GM12878 (cell line): Measurements from ENCODE around the gene DTD1. TPM values are rescaled to one million over a fixed set of nuclear protein-coding genes. Genes with fewer than 3 reads are reported as not detected.

Experiments used
- ATAC-seq: fragments of 200-7000 bp; cut with Tn5 transposase; 3 replicates; pipeline ENCODE4 v1.9.1; 2020; ENCODE audit warnings: mild to moderate bottlenecking, moderate library complexity
- BruUV-seq: library from RNA; stranded (reverse); fragments of 400-500 nt; replicated peaks from 2 replicates; lab custom pipeline; 2021; lab: Mats Ljungman, UMichigan
- CTCF ChIA-PET: fragments of 300-600 bp; sonication (Branson Sonifier 250); formaldehyde crosslinking; extraction: SDS; loops from one replicate; lab custom pipeline; 2021; ENCODE audit warnings: inconsistent platforms; lab: Yijun Ruan, JAX
- POLR2A ChIA-PET: fragments of 350-600 bp; formaldehyde crosslinking; extraction: SDS; loops from one replicate; lab custom pipeline; 2021; ENCODE audit warnings: inconsistent platforms; lab: Charles Lee
- RAD21 ChIA-PET: fragments of 300-600 bp; sonication (Branson Sonifier 250); formaldehyde crosslinking; loops from one replicate; lab custom pipeline; 2023; ENCODE audit warnings: antibody characterized with exemption; ENCODE audit not compliant: unreplicated experiment; lab: Charles Lee
- SMC1A ChIA-PET: fragments of 300-600 bp; sonication (Branson Sonifier 250); formaldehyde crosslinking; loops from one replicate; lab custom pipeline; 2023; ENCODE audit not compliant: unreplicated experiment, uncharacterized antibody; lab: Charles Lee
- DNase-seq: peaks from one replicate; pipeline ENCODE4 v3.0.0-alpha.2; 2011; ENCODE audit warnings: low read depth, low spot score
- FAIRE-seq: peaks from 3 replicates; lab custom pipeline; 2011; peaks lifted over from hg19 to GRCh38; lab: Jason Lieb, UNC
- H2AFZ ChIP-seq: 2 replicates; pipeline ENCODE4 v1.6.0; 2011; ENCODE audit warnings: low read depth, low read length, control low read depth; ENCODE audit not compliant: control insufficient read depth
- H3K27ac ChIP-seq: 2 replicates; pipeline ENCODE4 v1.5.1; 2011; ENCODE audit warnings: control low read depth; ENCODE audit not compliant: control insufficient read depth, insufficient read depth
- H3K27me3 ChIP-seq, 2 experiments: replicated peaks in 1 of 2; 2 replicates each; pipeline versions ENCODE4 v1.6.0 to v1.6.1; 2011; ENCODE audit warnings: low read length in 1 of 2; ENCODE audit not compliant: control insufficient read depth in 2 of 2, insufficient read depth in 2 of 2
- H3K36me3 ChIP-seq, 2 experiments: 2 replicates each; pipeline ENCODE4 v1.5.1; 2011; ENCODE audit warnings: low read length in 1 of 2; ENCODE audit not compliant: control insufficient read depth in 2 of 2, insufficient read depth in 2 of 2
- H3K4me1 ChIP-seq: 2 replicates; pipeline ENCODE4 v1.6.1; 2011; ENCODE audit warnings: mild to moderate bottlenecking, low read length, moderate library complexity, mixed read lengths; ENCODE audit not compliant: control insufficient read depth, insufficient read depth
- H3K4me2 ChIP-seq: 2 replicates; pipeline ENCODE4 v1.6.0; 2011; ENCODE audit warnings: control low read depth; ENCODE audit not compliant: control insufficient read depth, insufficient read depth
- H3K4me3 ChIP-seq: fragments of 200-600 bp; sonication (generic); 2 replicates; pipeline ENCODE4 v1.5.1; 2016
- H3K79me2 ChIP-seq: 2 replicates; pipeline ENCODE4 v1.6.0; 2011; ENCODE audit warnings: low read length; ENCODE audit not compliant: control insufficient read depth, insufficient read depth
- H3K9ac ChIP-seq: 2 replicates; pipeline ENCODE4 v1.8.0; 2011; ENCODE audit warnings: low read length, control low read depth, mixed read lengths; ENCODE audit not compliant: control insufficient read depth, insufficient read depth
- H3K9me3 ChIP-seq: replicated peaks from 3 replicates; pipeline ENCODE4 v1.5.1; 2011; ENCODE audit warnings: mild to moderate bottlenecking, low read length; ENCODE audit not compliant: control insufficient read depth, insufficient read depth
- H4K20me1 ChIP-seq: 2 replicates; pipeline ENCODE4 v1.6.0; 2011; ENCODE audit not compliant: control insufficient read depth, insufficient read depth
- CBFB ChIP-seq: IDR thresholded peaks from 2 replicates; pipeline ENCODE4 v1.6.1; 2016; ENCODE audit warnings: antibody characterized with exemption, low read depth
- CEBPB ChIP-seq, 2 experiments: fragments of 150-350 bp in 1 of 2; IDR thresholded peaks; 2 replicates each; pipeline ENCODE4 v1.6.1; 2012 to 2014; ENCODE audit warnings: low read depth in 2 of 2, low read length in 2 of 2, borderline replicate concordance in 1 of 2, inconsistent platforms in 1 of 2
- EP300 ChIP-seq, 2 experiments: fragments of 150-350 bp in 1 of 2; IDR thresholded peaks; 2 replicates each; pipeline ENCODE4 v1.6.1; 2011 to 2012; ENCODE audit warnings: low read depth in 2 of 2, low read length in 2 of 2, borderline replicate concordance in 1 of 2, improper control_type of control experiment in 1 of 2, inconsistent platforms in 1 of 2; ENCODE audit not compliant: control insufficient read depth in 1 of 2
- FOXK2 ChIP-seq: fragments of 450-650 bp; IDR thresholded peaks from 2 replicates; pipeline ENCODE4 v1.6.1; 2017; ENCODE audit warnings: mild to moderate bottlenecking, moderate library complexity
- HDGF ChIP-seq: fragments of 450-650 bp; IDR thresholded peaks from 2 replicates; pipeline ENCODE4 v1.6.1; 2016; ENCODE audit warnings: antibody characterized with exemption
- IKZF2 ChIP-seq, 2 experiments: fragments of 450-650 bp; IDR thresholded peaks; 2 replicates each; pipeline ENCODE4 v1.6.1; 2017; ENCODE audit warnings: mild to moderate bottlenecking in 2 of 2, moderate library complexity in 2 of 2
- JUND ChIP-seq: IDR thresholded peaks from 2 replicates; pipeline ENCODE4 v1.6.1; 2012; ENCODE audit warnings: low read depth, mild to moderate bottlenecking, low read length, improper control_type of control experiment, moderate library complexity
- POLR2AphosphoS2 ChIP-seq: IDR thresholded peaks from 2 replicates; pipeline ENCODE4 v1.6.1; 2011; ENCODE audit warnings: low read depth, mild to moderate bottlenecking, low read length, improper control_type of control experiment, moderate library complexity
- RBBP5 ChIP-seq: fragments of 200-600 bp; sonication (generic); conservative IDR thresholded peaks from 2 replicates; pipeline ENCODE4 v1.6.1; 2016
- SP1 ChIP-seq: IDR thresholded peaks from one replicate; pipeline ENCODE4 v1.6.1; 2011; ENCODE audit warnings: low read depth, low read length
- SPI1 ChIP-seq: IDR thresholded peaks from 2 replicates; pipeline ENCODE4 v1.6.1; 2011; ENCODE audit warnings: low read depth, mild to moderate bottlenecking, low read length, moderate library complexity, borderline replicate concordance; ENCODE audit not compliant: insufficient read depth
- WGBS: methylation state at CpG from one replicate; pipeline ENCODE4 v1.1.6; 2016; ENCODE audit warnings: low lambda C conversion rate; ENCODE audit not compliant: insufficient replicate concordance, insufficient coverage; ENCODE audit errors: missing lambda C conversion rate; 5-methylcytosine and 5-hydroxymethylcytosine counted together
- in situ Hi-C: fragments of 300-500 bp; cut with MboI; formaldehyde crosslinking; loops from 9 replicates; pipeline ENCODE4 v1.14.3; 2018; ENCODE audit warnings: mixed read lengths
- intact Hi-C: fragments of 100-400 bp; cut with micrococcal nuclease; formaldehyde crosslinking; loops from one replicate; pipeline ENCODE4 v1.14.2; 2022; ENCODE audit not compliant: unreplicated experiment
- polyA plus RNA-seq, 11 experiments: library from polyadenylated mRNA; depleted of rRNA in 4 of 11; unstranded in 6 of 11; stranded (reverse) in 5 of 11; fragments of >200 nt; fragmentation: Nextera tagmentation in 4 of 11; fragmentation: Illumina TruSeq in 1 of 11; extraction: Ambion mirVana in 4 of 11; extraction: Trizol in 1 of 11; gene quantifications; 1 replicate in 1 of 11; 2 replicates in 10 of 11; pipeline versions ENCODE4 v1.2.1 to v1.2.3, GENCODE V29; 2011 to 2016; ENCODE audit warnings: inconsistent platforms in 2 of 11, missing spikeins in 2 of 11, low read depth in 1 of 11
- total RNA-seq, 4 experiments: library from RNA; depleted of rRNA in 3 of 4; stranded (reverse); fragments of >200 nt in 3 of 4; fragmentation: Illumina TruSeq in 1 of 4; extraction: Trizol in 1 of 4; gene quantifications; 2 replicates each; pipeline versions ENCODE4 v1.2.1 to v1.2.3, GENCODE V29; 2013 to 2021
- TF ChIP-seq, protein P1 (sequence below): fragments of 450-650 bp; IDR thresholded peaks from 2 replicates; pipeline ENCODE4 v1.6.1; 2017; ENCODE audit warnings: low read depth, mild to moderate bottlenecking, moderate library complexity

The DTD1 gene
- total and polyA plus RNA-seq, 10 of the 15 experiments (the other 5 are each of a cell fraction or from before 2014, with no cell fraction given) = 24.3 to 99.8 (median 63.3) TPM

DNA sequence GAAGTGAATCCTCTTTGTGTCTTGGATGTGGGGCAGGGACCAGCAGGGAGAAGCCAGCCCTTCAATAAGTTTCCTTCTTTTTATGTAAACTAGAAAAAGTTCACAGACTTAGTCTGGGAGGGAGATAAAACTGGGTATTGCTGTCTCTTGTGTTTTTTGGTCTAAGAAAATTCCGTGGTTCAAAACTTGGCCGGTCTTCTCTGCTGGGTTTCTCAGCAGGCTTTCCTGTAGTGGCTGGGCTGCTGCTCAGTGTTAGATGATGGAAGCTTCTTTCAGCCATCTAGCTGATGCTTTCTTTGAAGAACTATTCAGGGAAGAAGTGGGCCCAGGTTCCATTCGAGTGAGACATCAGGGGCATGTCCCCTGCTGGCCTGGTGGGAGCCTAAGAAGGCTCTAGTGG lies 155.0 kb downstream of the DTD1 start:
- POLR2A ChIA-PET = no interaction called here
- no peak for ATAC-seq
- CTCF ChIA-PET = no interaction called here

More for the DNA sequence above, 155.0 kb downstream of the DTD1 start:
- no peak overlapping the region for H3K4me3 ChIP-seq
- in situ Hi-C loops = no loop called here
- no peaks in the 10 kb centered on the region for H4K20me1 ChIP-seq
- BruUV-seq = no TSS peak
- H3K27ac ChIP-seq = no peak overlapping the region
- no peak for DNase-seq
- H3K36me3 ChIP-seq = peaks cover 0 to 3% of the 10 kb centered on the region in 2 experiments; a peak in 2 of 4 replicates
- FAIRE-seq = no peak
- no peaks in the 10 kb centered on the region for H3K79me2 ChIP-seq
- no peak overlapping the region for H3K9ac ChIP-seq
- SMC1A ChIA-PET = no interaction called here
- H3K4me2 ChIP-seq = no peak overlapping the region
- TF ChIP-seq POLR2AphosphoS2 = no peak
- no peak for TF ChIP-seq CBFB
- no peak for TF ChIP-seq JUND
- TF ChIP-seq FOXK2 = no peak
- no peak for TF ChIP-seq IKZF2 (IDR thresholded peaks at IDR 0.05)
- TF ChIP-seq HDGF = no peak
- no peak for TF ChIP-seq CEBPB (IDR thresholded peaks at IDR 0.05; ENCODE audit: borderline replicate concordance in 1 of 2, low read depth in 2 of 2, low read length in 2 of 2)
- TF ChIP-seq, protein P1, sequence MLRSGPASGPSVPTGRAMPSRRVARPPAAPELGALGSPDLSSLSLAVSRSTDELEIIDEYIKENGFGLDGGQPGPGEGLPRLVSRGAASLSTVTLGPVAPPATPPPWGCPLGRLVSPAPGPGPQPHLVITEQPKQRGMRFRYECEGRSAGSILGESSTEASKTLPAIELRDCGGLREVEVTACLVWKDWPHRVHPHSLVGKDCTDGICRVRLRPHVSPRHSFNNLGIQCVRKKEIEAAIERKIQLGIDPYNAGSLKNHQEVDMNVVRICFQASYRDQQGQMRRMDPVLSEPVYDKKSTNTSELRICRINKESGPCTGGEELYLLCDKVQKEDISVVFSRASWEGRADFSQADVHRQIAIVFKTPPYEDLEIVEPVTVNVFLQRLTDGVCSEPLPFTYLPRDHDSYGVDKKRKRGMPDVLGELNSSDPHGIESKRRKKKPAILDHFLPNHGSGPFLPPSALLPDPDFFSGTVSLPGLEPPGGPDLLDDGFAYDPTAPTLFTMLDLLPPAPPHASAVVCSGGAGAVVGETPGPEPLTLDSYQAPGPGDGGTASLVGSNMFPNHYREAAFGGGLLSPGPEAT = no peak
- no peak for TF ChIP-seq SP1
- no peak for TF ChIP-seq EP300 (IDR thresholded peaks at IDR 0.05; ENCODE audit: borderline replicate concordance in 1 of 2, control insufficient read depth in 1 of 2, low read depth in 2 of 2, low read length in 2 of 2)
- no peak for TF ChIP-seq RBBP5
- no peak for TF ChIP-seq SPI1
- TF ChIP-seq, all 136 proteins: peak for 0
- H3K27me3 ChIP-seq = no peaks in the 10 kb centered on the region
- H3K9me3 ChIP-seq = no peaks in the 10 kb centered on the region
- RAD21 ChIA-PET = no interaction called here
- intact Hi-C loops = no loop called here
- WGBS = 32% methylated on average over 3 of the region's 3 CpGs
- no peaks in the 10 kb centered on the region; the same call in 1 of the 2 replicates for H3K4me1 ChIP-seq
- no peak overlapping the region for H2AFZ ChIP-seq
